Stimulated activated CD8-positive, alpha-beta memory T cell treated with anti-CD3 and anti-CD28 coated beads, Interleukin-12 subunit alpha, Interleukin-12 subunit beta, amount 100 ng/mL, for 1 hour (primary cell): ENCODE data around the gene PDGFRB.

ENCODE experiments used
- DNase-seq: peaks from one replicate; pipeline ENCODE4 v3.0.0-alpha.2; 2020; ENCODE audit warnings: low read depth

PDGFRB gene

GRCh38 chr5:150082374-150082773 lies 73.3 kb downstream of the PDGFRB start:
- DNase-seq, result no peak

DNA sequence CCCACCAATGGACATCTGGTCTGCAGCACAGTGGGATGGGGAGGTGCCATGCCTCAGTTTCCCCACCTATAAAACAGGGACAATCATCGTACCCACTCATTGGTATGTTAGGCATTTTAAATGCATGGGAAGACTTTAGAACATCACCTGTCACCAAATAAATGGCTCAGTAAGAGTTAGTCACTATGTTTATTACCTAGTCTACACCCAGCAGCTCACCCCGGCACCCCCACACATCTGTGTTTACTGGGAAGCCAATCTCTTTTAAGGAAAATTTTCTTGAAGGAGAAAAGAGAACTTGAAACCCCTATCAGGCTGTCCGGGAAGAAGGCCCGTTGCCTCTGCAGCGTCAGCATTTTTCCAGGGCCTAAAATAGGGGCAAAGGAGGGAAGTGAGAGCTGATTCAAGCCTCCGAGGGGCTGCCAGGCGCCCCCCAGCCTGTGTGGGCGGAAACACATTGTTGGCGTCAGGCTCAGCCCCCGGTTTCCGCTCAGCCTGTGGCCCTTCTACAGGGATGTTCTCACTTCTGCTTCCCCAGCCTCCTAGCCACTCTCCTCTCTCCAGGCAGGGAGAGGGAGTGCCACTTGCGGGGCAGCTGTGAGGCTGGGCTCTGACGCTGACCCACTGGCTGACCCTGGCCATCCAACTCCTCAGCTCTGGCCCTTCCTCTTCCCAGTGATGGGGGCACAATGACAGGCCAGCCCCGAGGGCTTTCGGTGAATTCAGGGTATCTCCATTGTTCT lies 73.9 kb downstream of the PDGFRB start:
- DNase-seq, result no peak

DNA sequence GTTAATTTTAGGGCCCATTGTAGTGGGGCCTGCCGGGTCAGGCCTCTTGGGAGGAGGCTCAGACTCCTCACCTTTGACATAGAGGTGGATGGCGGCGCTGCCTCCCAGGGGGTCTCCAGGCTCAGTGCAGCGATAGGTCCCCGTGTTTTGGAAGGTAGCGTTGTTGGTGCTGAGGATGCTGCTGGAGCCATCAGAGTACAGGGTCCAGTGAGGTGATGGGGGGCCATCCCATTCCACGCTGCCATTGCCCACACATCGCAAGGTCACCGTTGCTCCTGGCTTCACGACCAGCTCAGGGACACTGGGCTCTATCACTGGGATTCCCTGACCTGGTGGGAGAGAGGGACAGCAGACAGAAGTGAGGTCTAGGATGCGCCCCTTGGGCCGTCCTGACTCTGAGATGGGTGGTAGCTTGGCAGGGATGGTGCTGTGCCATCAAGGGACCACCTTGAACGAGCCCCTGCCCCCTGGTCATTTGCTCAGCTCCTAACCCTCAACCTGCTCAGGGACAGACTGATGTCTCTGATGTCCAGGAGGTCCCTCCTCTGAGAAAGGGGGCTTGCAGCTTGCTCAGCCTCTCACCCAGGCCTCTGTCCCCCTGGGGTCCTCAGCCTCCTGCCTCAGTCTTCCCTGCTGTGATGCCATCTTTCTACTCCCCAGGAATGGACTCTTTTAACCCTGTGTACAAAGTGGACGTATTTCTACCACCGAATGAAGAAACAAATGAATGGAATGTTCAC lies 74.8 kb downstream of the PDGFRB start:
- DNase-seq, result no peak

DNA sequence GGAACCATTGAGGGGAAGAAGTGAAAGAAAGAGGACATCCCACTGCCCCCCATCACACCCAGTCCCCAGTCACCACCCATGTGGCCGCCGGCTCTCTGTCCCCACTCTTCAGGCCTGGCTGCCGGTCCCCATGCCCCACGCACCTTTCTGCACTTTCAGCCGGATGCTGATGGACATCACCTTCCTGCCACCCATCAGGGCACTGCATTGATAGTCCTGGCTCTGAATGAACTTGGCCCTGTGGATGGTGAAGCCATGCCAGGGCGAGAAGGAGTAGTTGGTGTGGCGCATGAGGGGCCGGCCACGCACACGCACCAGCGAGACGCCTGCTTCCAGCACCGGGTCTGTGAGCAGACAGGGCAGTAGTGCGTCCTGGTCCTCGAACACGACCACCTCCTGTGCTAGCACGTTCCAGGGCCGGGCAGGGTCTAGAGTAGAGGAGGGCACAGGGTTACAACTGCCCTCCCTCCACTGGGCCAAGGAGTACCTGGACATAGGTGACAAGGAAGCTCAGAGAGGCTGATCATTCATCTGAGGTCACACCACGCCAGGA lies 75.7 kb downstream of the PDGFRB start:
- DNase-seq, result no peak

DNA sequence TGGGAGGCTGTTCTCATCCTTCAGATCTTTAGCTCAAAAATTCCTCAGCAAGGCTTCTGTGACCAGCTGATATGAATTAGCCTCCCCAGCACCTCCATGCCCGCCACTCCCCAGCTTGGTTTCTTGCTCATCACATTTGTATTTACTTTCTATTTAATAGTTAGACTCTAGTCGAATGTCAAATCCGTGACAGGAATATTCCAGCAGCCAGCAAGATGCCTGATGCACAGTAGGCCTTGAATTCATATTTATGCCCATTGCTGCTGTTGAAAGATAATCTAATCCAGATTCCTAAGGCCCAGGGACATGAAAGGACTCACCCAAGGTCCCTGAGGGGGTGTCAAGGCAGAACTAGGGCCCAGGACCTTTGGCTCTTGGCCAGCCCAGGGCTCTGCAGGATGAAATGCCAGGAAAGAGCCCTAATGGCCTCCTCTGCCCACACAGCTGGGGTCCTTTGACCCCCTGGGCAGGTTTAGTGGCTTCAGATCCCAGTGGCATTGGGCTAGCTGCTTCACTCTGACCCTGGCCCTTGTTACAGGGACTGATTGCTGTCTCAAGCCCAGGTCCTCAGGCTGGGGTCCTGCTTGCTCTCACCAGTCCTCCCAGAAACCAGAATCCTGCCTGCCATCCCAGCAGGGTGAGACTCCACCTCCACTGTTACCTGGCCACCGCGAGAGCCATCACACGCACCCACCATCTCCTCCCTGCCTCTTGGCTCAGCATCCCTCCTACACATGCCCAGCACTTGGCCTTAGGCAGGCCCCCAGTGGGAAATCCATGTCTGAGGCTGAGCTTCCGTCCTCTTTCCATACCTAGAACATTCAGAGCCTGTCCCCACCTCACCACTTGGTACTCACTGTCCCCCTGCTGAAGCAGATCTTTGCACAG lies 76.6 kb downstream of the PDGFRB start:
- no peak for DNase-seq

DNA sequence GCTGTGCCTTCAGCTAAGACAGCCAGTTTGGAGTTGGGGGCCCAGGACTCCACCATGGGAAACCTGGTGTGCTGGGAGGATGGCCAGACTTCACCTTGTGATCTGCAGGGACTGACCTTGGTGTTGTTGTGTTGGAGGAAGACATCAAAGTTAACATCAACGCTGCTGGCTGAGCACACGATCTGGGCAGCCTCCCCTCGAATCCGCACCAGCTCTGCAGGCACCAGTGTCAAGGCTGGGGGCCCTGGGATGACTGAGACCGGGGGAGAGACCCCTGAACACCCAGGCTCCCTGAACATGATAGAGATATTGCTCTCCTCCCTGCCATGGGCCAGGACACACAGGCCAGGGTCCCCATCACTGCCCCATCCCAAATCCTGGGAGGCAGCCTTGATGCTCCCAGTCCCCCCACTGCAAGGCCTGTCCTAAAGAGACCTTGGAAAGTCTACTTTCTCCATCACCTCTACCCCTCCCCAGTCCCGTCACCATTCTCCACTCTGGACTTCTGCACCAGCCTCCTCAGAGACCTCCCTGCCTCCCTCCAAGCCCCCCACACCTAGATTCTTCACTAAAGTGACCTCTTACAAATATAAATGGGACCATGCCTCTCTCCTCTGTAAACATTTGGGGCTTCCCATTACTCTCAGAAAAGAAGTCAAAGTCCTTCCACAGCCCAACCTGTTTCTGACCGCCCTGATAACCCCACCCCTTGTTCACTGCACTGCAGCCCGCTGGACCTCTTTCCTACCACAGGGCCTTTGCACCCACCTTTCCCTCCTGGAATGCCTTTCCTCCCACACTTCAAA lies 77.4 kb downstream of the PDGFRB start:
- DNase-seq, result no peak

- no peak for DNase-seq
Measured at GRCh38 chr5:150077060-150077459, 78.6 kb downstream of the PDGFRB start.

- DNase-seq, result no peak
Measured at GRCh38 chr5:150075806-150076205, 79.8 kb downstream of the PDGFRB start.

DNA sequence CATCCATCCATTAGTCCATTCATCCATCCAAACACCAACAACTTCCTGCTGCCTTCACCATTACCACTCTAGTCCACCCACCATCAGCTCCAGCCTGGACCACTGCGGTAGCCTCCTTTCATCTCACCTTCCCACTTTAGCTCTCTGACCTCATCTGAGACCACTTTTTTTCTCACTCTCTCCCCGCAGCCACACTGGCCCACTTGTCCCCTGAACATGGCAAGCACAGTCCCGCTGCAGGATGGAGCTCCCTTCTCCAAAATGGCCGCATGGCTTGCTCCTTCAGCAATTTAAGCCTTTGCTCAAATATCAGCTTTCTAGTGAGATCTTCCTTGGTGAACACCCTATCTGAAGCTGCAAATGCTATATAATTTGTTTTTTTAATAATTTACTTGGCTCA lies 80.4 kb downstream of the PDGFRB start:
- DNase-seq, result no peak

GRCh38 chr5:150073677-150074076 lies 82.0 kb downstream of the PDGFRB start:
- no peak for DNase-seq

GRCh38 chr5:150073086-150073625 lies 82.5 kb downstream of the PDGFRB start:
- no peak for DNase-seq

- no peak for DNase-seq
Measured at GRCh38 chr5:150070821-150071220, 84.8 kb downstream of the PDGFRB start.

DNA sequence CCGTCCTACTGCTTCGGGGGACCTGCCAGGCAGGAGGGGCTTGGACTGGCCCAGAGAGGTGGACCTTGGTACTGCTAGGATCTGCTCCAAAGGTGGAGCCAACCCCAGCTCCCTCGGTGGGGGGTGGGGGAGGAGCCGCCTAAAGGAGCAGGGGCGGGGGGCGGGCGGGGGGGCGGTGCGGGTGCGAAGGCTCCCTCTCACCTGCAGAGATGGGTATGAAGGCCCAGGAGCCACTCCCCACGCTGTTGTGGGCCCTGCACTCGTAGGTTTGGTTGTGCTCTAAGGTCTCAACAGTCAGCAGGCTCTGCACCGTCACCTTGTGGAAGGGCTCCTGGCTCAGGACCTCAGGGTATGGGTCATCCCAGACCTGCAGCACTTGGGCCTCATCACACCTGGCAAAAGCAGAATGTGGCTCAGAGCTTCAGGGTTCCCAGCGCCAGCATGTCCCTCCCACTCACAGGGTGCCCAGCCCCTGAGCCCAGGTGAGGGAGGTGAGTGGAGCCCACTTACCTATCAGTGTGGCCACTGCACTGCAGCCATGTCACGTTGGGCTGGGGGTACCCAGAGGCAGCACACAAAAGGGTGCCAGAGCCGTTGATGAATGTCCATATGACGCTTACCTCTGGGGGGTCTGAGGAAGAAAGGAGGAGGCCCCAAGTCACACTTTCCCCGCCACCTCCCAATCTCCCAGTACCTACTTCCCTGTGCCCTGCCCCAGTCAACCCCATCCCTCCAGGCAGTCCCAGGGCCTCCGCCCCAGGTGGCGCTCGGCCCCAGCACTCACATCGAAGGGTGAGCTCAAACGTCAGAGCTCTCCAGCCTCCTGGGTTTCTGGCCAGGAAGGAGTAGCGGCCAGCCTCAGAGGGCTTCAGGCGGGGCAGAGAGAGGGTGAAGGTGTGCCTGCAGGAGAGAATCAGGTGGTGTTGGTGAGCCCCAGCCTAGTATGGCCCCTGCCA lies 85.7 kb downstream of the PDGFRB start:
- no peak for DNase-seq

DNA sequence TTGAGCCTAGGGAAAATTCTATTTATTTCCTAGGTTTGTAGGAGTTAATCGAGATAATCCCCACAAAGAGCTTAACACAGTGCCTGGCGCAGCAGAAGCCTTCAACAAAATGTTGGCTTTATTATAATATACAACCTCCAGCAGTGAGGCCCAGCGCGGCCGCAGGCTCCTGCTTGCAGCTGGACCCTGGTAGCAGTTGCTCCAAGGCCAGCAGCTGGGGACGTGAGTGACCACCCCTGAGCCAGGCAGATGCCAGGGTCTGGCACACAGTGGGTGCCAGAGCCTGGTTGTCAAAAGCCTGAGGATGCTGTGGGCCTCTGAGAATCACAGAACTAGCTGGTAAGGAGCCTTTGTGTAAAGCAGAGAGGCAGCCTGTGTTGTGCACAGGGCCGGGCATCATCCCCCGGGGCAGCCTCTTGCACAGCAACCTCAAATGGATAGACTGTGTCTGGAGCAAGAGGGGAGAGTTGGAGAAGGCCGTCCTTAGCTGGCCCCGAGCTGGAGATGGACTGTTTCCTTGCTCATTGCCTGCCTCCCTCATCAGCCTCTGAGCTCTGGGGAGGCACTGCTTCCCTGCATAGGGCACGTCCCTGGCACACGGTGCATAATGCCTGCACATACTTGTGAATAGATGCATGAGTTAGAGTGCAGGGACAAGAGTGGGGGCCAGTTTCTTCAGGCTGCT lies 86.5 kb downstream of the PDGFRB start:
- no peak for DNase-seq

DNA sequence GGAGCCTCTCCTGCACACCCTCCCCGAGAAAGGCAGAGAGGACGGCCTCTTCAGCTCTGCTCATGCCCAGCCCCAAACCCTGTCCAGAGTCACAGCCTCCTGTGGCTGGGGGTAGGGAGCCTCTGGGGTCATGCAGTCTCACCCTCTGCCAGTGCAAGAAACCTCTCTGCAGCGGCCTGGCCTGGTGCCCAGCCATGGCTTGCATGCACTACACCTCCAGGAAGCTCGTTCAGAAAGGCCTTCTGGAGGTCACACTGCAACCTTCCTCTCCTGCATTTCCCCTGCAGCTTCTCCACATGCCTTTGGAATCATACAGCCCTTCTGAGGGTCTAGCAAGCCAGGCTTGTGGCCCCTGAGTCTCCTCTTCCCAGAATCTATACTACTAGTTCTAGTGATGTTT lies 87.2 kb downstream of the PDGFRB start:
- no peak for DNase-seq

DNA sequence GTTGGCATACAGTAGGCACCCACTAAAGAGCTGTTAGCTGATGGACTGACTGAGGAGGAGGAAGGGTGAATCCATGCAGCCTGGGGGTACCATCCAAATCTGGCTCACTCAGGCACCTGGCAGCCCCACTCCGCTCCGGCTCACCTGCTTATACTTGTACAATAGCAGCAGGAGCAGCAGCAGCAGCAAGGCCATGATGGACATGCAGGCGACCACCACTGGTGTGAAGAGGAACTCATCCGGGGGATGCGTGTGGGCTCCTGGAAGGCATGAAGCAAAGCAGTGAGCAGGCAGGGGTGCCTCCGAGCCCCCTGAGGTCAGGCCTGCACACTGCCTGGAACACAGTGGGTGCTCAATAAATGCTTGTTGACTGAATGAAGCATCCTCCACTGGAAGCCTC lies 87.6 kb downstream of the PDGFRB start:
- no peak for DNase-seq

- no peak for DNase-seq
Measured at GRCh38 chr5:150067405-150067960, 88.2 kb downstream of the PDGFRB start.

GRCh38 chr5:150066901-150067396 lies 88.7 kb downstream of the PDGFRB start:
- no peak for DNase-seq

DNA sequence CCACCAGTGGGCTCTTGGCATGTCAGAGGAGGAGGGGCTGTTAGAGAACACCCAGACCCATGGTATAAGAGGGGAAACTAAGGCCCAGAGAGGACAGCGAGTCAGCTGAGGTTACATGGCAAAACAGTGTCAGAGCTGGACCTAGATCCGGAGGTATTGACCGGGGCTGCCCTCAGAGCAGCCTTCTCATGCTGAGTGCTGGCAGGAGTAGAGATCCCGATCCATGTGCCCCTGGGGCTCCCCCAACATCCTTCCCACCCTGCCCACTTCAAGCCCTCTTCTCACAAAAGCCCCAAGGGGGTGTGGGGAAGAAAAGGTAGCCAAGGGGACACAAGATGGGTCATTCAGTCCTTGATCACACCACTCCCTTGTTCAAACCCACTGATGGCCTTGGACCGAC lies 89.2 kb downstream of the PDGFRB start:
- no peak for DNase-seq
